Progenitor cell of endocrine pancreas (in vitro differentiated cells): ENCODE measurements around the gene LAMC3. TPM values are rescaled to one million over a fixed set of nuclear protein-coding genes. Genes with fewer than 3 reads are reported as not detected.

Source experiments
- DNase-seq: peaks from one replicate; pipeline ENCODE4 v3.0.0; 2021; ENCODE audit warnings: low spot score; ENCODE audit not compliant: unreplicated experiment
- H3K27ac Mint-ChIP-seq: 2 replicates; pipeline ENCODE4 v1.8.0; 2021; ENCODE audit warnings: mild to moderate bottlenecking, moderate library complexity, mixed read lengths
- H3K27me3 Mint-ChIP-seq: 2 replicates; pipeline ENCODE4 v1.8.0; 2021; ENCODE audit warnings: mixed read lengths
- H3K36me3 Mint-ChIP-seq: 2 replicates; pipeline ENCODE4 v1.8.0; 2022; ENCODE audit warnings: mixed read lengths; ENCODE audit not compliant: insufficient read depth
- H3K4me1 Mint-ChIP-seq: 2 replicates; pipeline ENCODE4 v1.8.0; 2021; ENCODE audit warnings: low read depth, mixed read lengths
- H3K4me3 Mint-ChIP-seq: 2 replicates; pipeline ENCODE4 v1.8.0; 2021; ENCODE audit warnings: low read depth, mild to moderate bottlenecking, moderate library complexity, mixed read lengths
- H3K9me3 Mint-ChIP-seq: 2 replicates; pipeline ENCODE4 v1.8.0; 2021; ENCODE audit warnings: low read depth, mixed read lengths
- CTCF ChIP-seq: fragments of 200-600 bp; sonication (generic); IDR thresholded peaks from one replicate; pipeline ENCODE4 v1.5.0; 2021; ENCODE audit warnings: antibody characterized with exemption, mild to moderate bottlenecking; ENCODE audit not compliant: unreplicated experiment
- total RNA-seq: library from RNA; stranded (reverse); gene quantifications from 2 replicates; pipeline ENCODE4 v1.2.1, GENCODE V29; 2021

The LAMC3 gene
- total RNA-seq, 1 donor from 2014 or later = 0.12 TPM

DNA sequence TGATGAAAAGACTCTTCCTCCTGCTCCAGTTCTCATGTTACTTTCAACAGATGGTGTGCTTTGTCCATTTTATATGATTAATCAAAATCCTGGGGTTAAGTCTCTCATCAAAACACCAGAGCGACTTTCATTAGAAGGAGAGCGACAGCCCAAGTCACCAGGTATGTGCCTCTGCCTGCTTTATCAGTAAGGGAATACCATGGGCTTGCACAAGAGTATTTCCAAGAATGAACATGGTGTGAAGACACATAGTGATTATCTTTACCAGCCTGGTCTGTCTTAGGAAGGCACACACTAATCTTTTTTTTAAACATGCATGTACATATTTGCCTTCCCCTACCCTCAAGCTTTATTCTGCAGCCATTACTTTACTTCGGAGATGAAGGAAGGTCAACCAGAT is 131.6 kb downstream of the LAMC3 start:
- DNase-seq = no peak
- Mint-ChIP-seq H3K4me3 (no peak overlapping the region), H3K27ac (peak overlapping the region; percentile 17), H3K9me3 (no peaks in the 10 kb centered on the region), H3K36me3 (peaks cover 23% of the 10 kb centered on the region), H3K27me3 (no peaks in the 10 kb centered on the region), H3K4me1 (no peaks in the 10 kb centered on the region)
- TF ChIP-seq CTCF = no peak

- H3K36me3 Mint-ChIP-seq = peaks cover 22% of the 10 kb centered on the region
- H3K4me3 Mint-ChIP-seq = no peak overlapping the region
- H3K27ac Mint-ChIP-seq = no peak overlapping the region
Measured at GRCh38 chr9:131142160-131142559, 133.2 kb downstream of the LAMC3 start.

More at GRCh38 chr9:131142160-131142559, 133.2 kb downstream of the LAMC3 start:
- Mint-ChIP-seq H3K4me1 (no peaks in the 10 kb centered on the region), H3K27me3 (no peaks in the 10 kb centered on the region), H3K9me3 (no peaks in the 10 kb centered on the region)
- DNase-seq = no peak
- TF ChIP-seq CTCF = no peak

Other genes starting within 250 kb of the LAMC3 start
- gene ABL1, start 173.9 kb upstream of the LAMC3 start, total RNA-seq = 113 TPM in 2 replicates
- gene QRFP, start 112.4 kb upstream of the LAMC3 start, total RNA-seq = not detected in 2 replicates
- gene FIBCD1, start 69.9 kb upstream of the LAMC3 start, total RNA-seq = not detected in 2 replicates
- gene AIF1L, start 87.4 kb downstream of the LAMC3 start, total RNA-seq = 71.1 and 72.5 TPM in 2 replicates
- gene NUP214, start 116.4 kb downstream of the LAMC3 start, total RNA-seq = 61.0 and 62.2 TPM in 2 replicates